H1 (cell line): Measurements from ENCODE around the gene PGK1.
"Not testable (repeated sequence)": the region's sequence is repeated elsewhere in the genome, so short reads cannot be mapped to it uniquely, and the experiment has no call there.

Source experiments
- CREB1 ChIP-seq: IDR thresholded peaks from 2 replicates; pipeline ENCODE4 v1.6.1; 2012; ENCODE audit warnings: inconsistent platforms
- HDAC6 ChIP-seq: IDR thresholded peaks from one replicate; pipeline ENCODE4 v1.7.1; 2012; ENCODE audit warnings: low read depth, mild to moderate bottlenecking, inconsistent platforms, low read length, moderate library complexity
- YY1 ChIP-seq: IDR thresholded peaks from 2 replicates; pipeline ENCODE4 v1.6.1; 2011; ENCODE audit warnings: low read depth, mild to moderate bottlenecking, low read length
- TF ChIP-seq, protein P1 (sequence below), 3 experiments: IDR thresholded peaks; 1 replicate in 2 of 3; 2 replicates in 1 of 3; pipeline versions ENCODE4 v1.5.1 to v1.6.1; 2011; ENCODE audit warnings: low read length in 3 of 3, mild to moderate bottlenecking in 3 of 3, inconsistent platforms in 2 of 3, low read depth in 1 of 3, moderate library complexity in 1 of 3; ENCODE audit not compliant: insufficient read depth in 1 of 3; ENCODE audit errors: control extremely low read depth in 1 of 3

GRCh38 chrX:78073147-78074077 lies 30.6 kb upstream of the PGK1 start:
- TF ChIP-seq YY1, CREB1, HDAC6: not testable (repeated sequence)
- TF ChIP-seq, protein P1, sequence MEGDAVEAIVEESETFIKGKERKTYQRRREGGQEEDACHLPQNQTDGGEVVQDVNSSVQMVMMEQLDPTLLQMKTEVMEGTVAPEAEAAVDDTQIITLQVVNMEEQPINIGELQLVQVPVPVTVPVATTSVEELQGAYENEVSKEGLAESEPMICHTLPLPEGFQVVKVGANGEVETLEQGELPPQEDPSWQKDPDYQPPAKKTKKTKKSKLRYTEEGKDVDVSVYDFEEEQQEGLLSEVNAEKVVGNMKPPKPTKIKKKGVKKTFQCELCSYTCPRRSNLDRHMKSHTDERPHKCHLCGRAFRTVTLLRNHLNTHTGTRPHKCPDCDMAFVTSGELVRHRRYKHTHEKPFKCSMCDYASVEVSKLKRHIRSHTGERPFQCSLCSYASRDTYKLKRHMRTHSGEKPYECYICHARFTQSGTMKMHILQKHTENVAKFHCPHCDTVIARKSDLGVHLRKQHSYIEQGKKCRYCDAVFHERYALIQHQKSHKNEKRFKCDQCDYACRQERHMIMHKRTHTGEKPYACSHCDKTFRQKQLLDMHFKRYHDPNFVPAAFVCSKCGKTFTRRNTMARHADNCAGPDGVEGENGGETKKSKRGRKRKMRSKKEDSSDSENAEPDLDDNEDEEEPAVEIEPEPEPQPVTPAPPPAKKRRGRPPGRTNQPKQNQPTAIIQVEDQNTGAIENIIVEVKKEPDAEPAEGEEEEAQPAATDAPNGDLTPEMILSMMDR (IDR thresholded peaks at IDR 0.05; ENCODE audit: control extremely low read depth in 1 of 3, insufficient read depth in 1 of 3, low read depth in 1 of 3, low read length in 3 of 3), result not testable (repeated sequence)
